Astrocyte (in vitro differentiated cells and primary cell): ENCODE measurements around the gene OR5AP2.

Experiments used
- CTCF ChIP-seq: IDR thresholded peaks from 2 replicates; pipeline ENCODE4 v1.5.1; 2011; ENCODE audit warnings: low read depth, mild to moderate bottlenecking, inconsistent platforms, low read length, moderate library complexity; ENCODE audit not compliant: insufficient read depth
- EZH2 ChIP-seq: IDR thresholded peaks from 2 replicates; pipeline ENCODE4 v1.6.1; 2012; ENCODE audit warnings: mild to moderate bottlenecking, low read length, inconsistent platforms; ENCODE audit not compliant: insufficient read depth

- TF ChIP-seq CTCF (no peak), EZH2 (no peak)
These were observed 16.3 kb downstream of the OR5AP2 start for GRCh38 chr11:56625946-56626345.
